Loucy (cell line): ENCODE data around the gene SELENOM.
A peak's percentile ranks its signal among the peaks of the same experiment; 100 is the strongest.
"Not testable (repeated sequence)": the region's sequence is repeated elsewhere in the genome, so short reads cannot be mapped to it uniquely, and the experiment has no call there.

Experiments
- H2AFZ ChIP-seq: fragments of 200-600 bp; sonication (generic); 2 replicates; pipeline ENCODE4 v1.6.0; 2016; ENCODE audit warnings: antibody characterized with exemption, mild to moderate bottlenecking, low read length, moderate library complexity
- H3F3A ChIP-seq: fragments of 200-600 bp; 2 replicates; pipeline ENCODE4 v1.6.0; 2016; ENCODE audit warnings: antibody characterized with exemption, low read depth, mild to moderate bottlenecking
- H3K27me3 ChIP-seq: fragments of 200-600 bp; sonication (generic); 2 replicates; pipeline ENCODE4 v1.6.1; 2014; ENCODE audit warnings: low read length, mild to moderate bottlenecking; ENCODE audit not compliant: insufficient read depth, poor library complexity, severe bottlenecking
- H3K36me3 ChIP-seq: fragments of 200-600 bp; sonication (generic); 2 replicates; pipeline ENCODE4 v1.6.1; 2016; ENCODE audit warnings: low read length; ENCODE audit not compliant: insufficient read depth
- H3K4me1 ChIP-seq: fragments of 200-600 bp; sonication (generic); 2 replicates; pipeline ENCODE4 v1.5.1; 2014; ENCODE audit warnings: low read length, mild to moderate bottlenecking; ENCODE audit not compliant: insufficient read depth, poor library complexity, severe bottlenecking
- H3K4me2 ChIP-seq: fragments of 200-600 bp; sonication (generic); 2 replicates; pipeline ENCODE4 v1.6.0; 2014; ENCODE audit warnings: antibody characterized with exemption, low read length, low read depth, mild to moderate bottlenecking; ENCODE audit not compliant: poor library complexity, severe bottlenecking
- H3K4me3 ChIP-seq: fragments of 200-600 bp; sonication (generic); 2 replicates; pipeline ENCODE4 v1.5.1; 2014; ENCODE audit warnings: low read length, mild to moderate bottlenecking, mixed read lengths; ENCODE audit not compliant: poor library complexity, severe bottlenecking
- H3K79me2 ChIP-seq: fragments of 200-600 bp; sonication (generic); 2 replicates; pipeline ENCODE4 v1.6.1; 2014; ENCODE audit warnings: low read length; ENCODE audit not compliant: insufficient read depth
- H3K9ac ChIP-seq: fragments of 200-600 bp; sonication (generic); 2 replicates; pipeline ENCODE4 v1.6.0; 2014; ENCODE audit warnings: mild to moderate bottlenecking, low read depth, low read length, moderate library complexity; ENCODE audit not compliant: poor library complexity, severe bottlenecking
- H3K9me2 ChIP-seq: fragments of 200-600 bp; sonication (generic); replicated peaks from 2 replicates; pipeline ENCODE4 v1.6.1; 2016; ENCODE audit warnings: low read depth, low read length, mixed read lengths
- H3K9me3 ChIP-seq: fragments of 200-600 bp; sonication (generic); 2 replicates; pipeline ENCODE4 v1.6.1; 2014; ENCODE audit warnings: mild to moderate bottlenecking, antibody characterized with exemption, low read length, low read depth; ENCODE audit not compliant: insufficient read depth
- H4K20me1 ChIP-seq: fragments of 200-600 bp; sonication (generic); 2 replicates; pipeline ENCODE4 v1.6.0; 2014; ENCODE audit warnings: antibody characterized with exemption, low read length, mild to moderate bottlenecking; ENCODE audit not compliant: insufficient read depth, poor library complexity, severe bottlenecking
- EZH2phosphoT487 ChIP-seq: fragments of 200-600 bp; IDR thresholded peaks from 2 replicates; pipeline ENCODE4 v1.6.1; 2018; ENCODE audit warnings: antibody characterized with exemption, mild to moderate bottlenecking, moderate library complexity, borderline replicate concordance
- TF ChIP-seq, protein P1 (sequence below): fragments of 200-600 bp; sonication (generic); conservative IDR thresholded peaks from 2 replicates; pipeline ENCODE4 v1.5.1; 2014; ENCODE audit warnings: mild to moderate bottlenecking, antibody characterized with exemption, low read length

The SELENOM gene

DNA sequence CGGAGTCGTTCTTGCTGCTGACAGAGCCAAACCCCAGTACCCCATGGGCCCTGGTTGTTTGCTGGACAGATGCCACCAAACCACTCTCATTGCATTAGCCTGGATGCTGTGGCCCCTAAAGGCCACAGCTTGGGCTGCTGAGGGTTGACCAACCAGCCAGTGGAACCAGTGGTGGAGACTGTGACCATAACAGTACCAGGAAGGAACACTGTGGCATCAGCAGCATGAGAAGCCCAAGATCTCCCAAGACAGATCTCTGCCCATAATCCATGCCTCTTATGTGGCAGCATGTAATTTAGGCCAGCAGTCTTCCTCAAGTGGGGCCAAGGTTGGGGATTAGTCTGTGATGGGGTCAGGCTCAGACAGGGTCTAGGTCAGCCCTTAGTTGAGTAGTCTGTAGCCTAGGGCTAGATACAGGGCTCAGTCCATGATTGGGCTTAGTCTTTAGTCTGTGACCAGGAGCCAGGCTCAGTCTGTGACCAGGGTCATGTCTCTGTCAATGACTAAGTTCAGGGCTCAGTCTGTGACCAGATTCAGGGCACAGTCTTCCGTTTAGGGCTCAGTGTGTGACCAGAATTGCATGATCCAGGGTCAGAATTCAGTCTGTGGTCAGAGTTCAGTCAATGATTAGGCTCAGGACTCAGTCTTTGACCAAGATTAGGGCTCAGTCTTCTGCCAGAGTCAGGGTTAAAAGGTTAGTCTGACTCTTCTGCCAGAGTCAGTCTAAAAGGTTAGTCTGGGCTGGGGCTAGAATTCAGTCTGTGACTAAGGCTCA lies 10.9 kb upstream of the SELENOM start:
- no peaks in the 10 kb centered on the region for H3F3A ChIP-seq
- no peak overlapping the region for H2AFZ ChIP-seq
- no peak overlapping the region for H3K4me2 ChIP-seq
- TF ChIP-seq, protein P1, sequence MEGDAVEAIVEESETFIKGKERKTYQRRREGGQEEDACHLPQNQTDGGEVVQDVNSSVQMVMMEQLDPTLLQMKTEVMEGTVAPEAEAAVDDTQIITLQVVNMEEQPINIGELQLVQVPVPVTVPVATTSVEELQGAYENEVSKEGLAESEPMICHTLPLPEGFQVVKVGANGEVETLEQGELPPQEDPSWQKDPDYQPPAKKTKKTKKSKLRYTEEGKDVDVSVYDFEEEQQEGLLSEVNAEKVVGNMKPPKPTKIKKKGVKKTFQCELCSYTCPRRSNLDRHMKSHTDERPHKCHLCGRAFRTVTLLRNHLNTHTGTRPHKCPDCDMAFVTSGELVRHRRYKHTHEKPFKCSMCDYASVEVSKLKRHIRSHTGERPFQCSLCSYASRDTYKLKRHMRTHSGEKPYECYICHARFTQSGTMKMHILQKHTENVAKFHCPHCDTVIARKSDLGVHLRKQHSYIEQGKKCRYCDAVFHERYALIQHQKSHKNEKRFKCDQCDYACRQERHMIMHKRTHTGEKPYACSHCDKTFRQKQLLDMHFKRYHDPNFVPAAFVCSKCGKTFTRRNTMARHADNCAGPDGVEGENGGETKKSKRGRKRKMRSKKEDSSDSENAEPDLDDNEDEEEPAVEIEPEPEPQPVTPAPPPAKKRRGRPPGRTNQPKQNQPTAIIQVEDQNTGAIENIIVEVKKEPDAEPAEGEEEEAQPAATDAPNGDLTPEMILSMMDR = no peak
- no peaks in the 10 kb centered on the region for H3K36me3 ChIP-seq
- no peaks in the 10 kb centered on the region for H3K27me3 ChIP-seq
- no peaks in the 10 kb centered on the region for H3K79me2 ChIP-seq
- no peaks in the 10 kb centered on the region for H3K9me2 ChIP-seq
- H3K4me1 ChIP-seq = no peaks in the 10 kb centered on the region
- no peak overlapping the region for H3K9ac ChIP-seq
- H3K9me3 ChIP-seq = no peaks in the 10 kb centered on the region
- H4K20me1 ChIP-seq = no peaks in the 10 kb centered on the region
- H3K4me3 ChIP-seq = no peak overlapping the region

DNA sequence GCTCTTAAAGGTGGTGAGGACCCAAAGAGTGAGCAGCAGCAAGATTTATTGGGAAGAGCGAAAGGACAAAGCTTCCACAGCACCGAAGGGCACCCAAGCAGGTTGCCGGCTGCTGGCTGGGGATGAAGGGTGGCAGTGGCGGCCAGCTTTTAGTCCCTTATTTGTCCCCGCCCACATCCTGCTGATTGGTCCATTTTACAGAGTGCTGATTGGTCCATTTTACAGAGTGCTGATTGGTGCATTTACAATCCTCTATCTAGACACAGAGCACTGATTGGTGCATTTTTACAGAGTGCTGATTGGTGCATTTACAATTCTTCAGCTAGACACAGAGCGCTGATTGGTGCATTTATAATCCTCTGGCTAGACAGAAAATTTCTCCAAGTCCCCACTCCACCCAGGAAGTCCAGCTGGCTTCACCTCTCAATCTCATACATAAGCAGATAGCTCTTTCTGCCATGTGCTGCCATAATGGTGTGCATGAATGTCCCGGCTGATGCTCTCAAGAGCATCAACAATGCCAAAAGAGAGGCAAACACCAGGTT lies 5.3 kb upstream of the SELENOM start:
- H3K4me2 ChIP-seq, H3K9ac ChIP-seq, H3K36me3 ChIP-seq, H3K79me2 ChIP-seq, H3K9me3 ChIP-seq, H3F3A ChIP-seq, H4K20me1 ChIP-seq, H3K4me1 ChIP-seq, H3K4me3 ChIP-seq, H3K9me2 ChIP-seq, H3K27me3 ChIP-seq, H2AFZ ChIP-seq: not testable (repeated sequence)

DNA sequence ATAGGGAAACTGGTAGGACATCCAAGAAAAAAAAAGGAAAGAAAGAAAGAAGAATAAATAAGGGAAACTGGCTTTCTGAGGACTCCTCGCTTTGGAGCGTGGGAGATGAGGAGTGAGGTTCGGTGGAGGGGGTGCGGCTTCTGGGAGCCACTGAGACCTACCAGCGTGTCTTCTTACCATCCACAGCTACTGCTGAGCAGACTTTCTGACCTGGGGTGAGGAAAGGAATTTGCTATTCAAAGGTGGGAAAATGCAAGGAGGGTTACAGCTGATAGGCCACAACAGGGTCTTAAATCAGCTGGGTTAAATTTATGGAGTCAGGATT lies 488 bp upstream of the SELENOM start:
- no peaks in the 10 kb centered on the region for H3K27me3 ChIP-seq
- no peaks in the 10 kb centered on the region for H3K36me3 ChIP-seq
- H3K9ac ChIP-seq = peak overlapping the region; percentile 40
- H3K9me3 ChIP-seq = no peaks in the 10 kb centered on the region
- no peaks in the 10 kb centered on the region for H3K9me2 ChIP-seq
- H3F3A ChIP-seq = no peaks in the 10 kb centered on the region
- H2AFZ ChIP-seq = peak overlapping the region; percentile 95
- peaks cover 3% of the 10 kb centered on the region for H3K4me1 ChIP-seq
- TF ChIP-seq, protein P1 = no peak
- TF ChIP-seq EZH2phosphoT487 = no peak
- peak overlapping the region; percentile 83 for H3K4me2 ChIP-seq
- H3K4me3 ChIP-seq = peak overlapping the region; percentile 71
- H3K79me2 ChIP-seq = no peaks in the 10 kb centered on the region
- H4K20me1 ChIP-seq = no peaks in the 10 kb centered on the region

DNA sequence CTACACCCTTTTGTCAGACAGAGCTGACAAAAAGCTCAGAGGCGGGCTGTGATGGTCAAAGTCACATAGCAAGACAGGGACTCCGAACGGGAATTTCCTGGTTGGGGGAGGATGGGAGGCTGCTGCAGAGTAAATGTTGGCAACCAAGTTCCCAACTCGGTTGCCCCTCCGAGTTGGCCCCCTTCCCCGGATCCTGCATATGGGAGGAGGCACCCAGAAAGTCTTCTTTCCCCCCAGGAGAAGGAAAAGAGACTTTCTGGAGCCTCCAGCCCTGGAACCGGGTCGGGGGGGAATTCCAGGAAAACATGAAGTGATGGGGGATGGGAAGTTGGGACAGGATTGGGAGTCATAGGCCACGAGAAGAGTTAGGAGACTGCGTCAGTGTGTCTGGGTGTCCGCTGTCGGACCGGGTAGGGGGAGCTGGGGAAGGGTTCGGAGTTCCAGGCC lies 614 bp downstream of the SELENOM start:
- Histone ChIP-seq H3K79me2 (no peaks in the 10 kb centered on the region), H3K9me2 (no peaks in the 10 kb centered on the region), H3K9me3 (no peaks in the 10 kb centered on the region), H4K20me1 (no peaks in the 10 kb centered on the region), H3K4me3 (no peak overlapping the region), H3K36me3 (no peaks in the 10 kb centered on the region), H3K9ac (no peak overlapping the region), H3K4me2 (no peak overlapping the region), H3K27me3 (no peaks in the 10 kb centered on the region), H3K4me1 (peaks cover 3% of the 10 kb centered on the region), H3F3A (no peaks in the 10 kb centered on the region), H2AFZ (no peak overlapping the region)
- no peak for TF ChIP-seq EZH2phosphoT487
- TF ChIP-seq, protein P1 = no peak
